Immature natural killer cell (primary cell): ENCODE results near the gene HRH3. TPM values are rescaled to one million over a fixed set of nuclear protein-coding genes. Genes with fewer than 3 reads are reported as not detected.

Experiments used
- DNase-seq, 3 donors: peaks; one replicate each; pipeline ENCODE4 v3.0.0; 2022; ENCODE audit warnings: mixed read lengths in 1 of 3
- H3K27ac Mint-ChIP-seq, 6 donors: one replicate each; pipeline ENCODE4 v1.8.0; 2020; ENCODE audit warnings: mixed read lengths in 6 of 6, mild to moderate bottlenecking in 5 of 6, inconsistent platforms in 4 of 6, moderate library complexity in 3 of 6
- H3K27me3 Mint-ChIP-seq, 3 donors: one replicate each; pipeline ENCODE4 v1.8.0; 2020 to 2021; ENCODE audit warnings: low read depth in 3 of 3, mild to moderate bottlenecking in 3 of 3, mixed read lengths in 3 of 3, moderate library complexity in 3 of 3, inconsistent platforms in 1 of 3
- H3K36me3 Mint-ChIP-seq, 3 donors: one replicate each; pipeline ENCODE4 v1.8.0; 2020; ENCODE audit warnings: mixed read lengths in 3 of 3, inconsistent platforms in 2 of 3, mild to moderate bottlenecking in 2 of 3
- H3K4me1 Mint-ChIP-seq, 2 donors: one replicate each; pipeline ENCODE4 v1.8.0; 2020; ENCODE audit warnings: inconsistent platforms in 2 of 2, mild to moderate bottlenecking in 2 of 2, mixed read lengths in 2 of 2, moderate library complexity in 1 of 2
- H3K4me3 Mint-ChIP-seq, 5 donors: one replicate each; pipeline ENCODE4 v1.8.0; 2020; ENCODE audit warnings: mild to moderate bottlenecking in 5 of 5, mixed read lengths in 5 of 5, inconsistent platforms in 3 of 5, moderate library complexity in 3 of 5
- H3K9me3 Mint-ChIP-seq, 6 donors: one replicate each; pipeline ENCODE4 v1.8.0; 2020; ENCODE audit warnings: mild to moderate bottlenecking in 6 of 6, mixed read lengths in 6 of 6, inconsistent platforms in 4 of 6, moderate library complexity in 3 of 6
- polyA plus RNA-seq, 3 donors: library from polyadenylated mRNA; unstranded; fragments of 300-500 nt; fragmentation: Illumina TruSeq; gene quantifications; one replicate each; pipeline ENCODE4 v1.2.3, GENCODE V29; 2021

HRH3 gene
- polyA plus RNA-seq, 3 donors from 2014 or later, result not detected

GRCh38 chr20:62214067-62214466, 6.0 kb downstream of the HRH3 start:
- Mint-ChIP-seq H3K27ac (no peak overlapping the region), H3K4me3 (no peak overlapping the region), H3K27me3 (peaks cover 0 to 8% (median 2%) of the 10 kb centered on the region in 3 donors), H3K36me3 (no peaks in the 10 kb centered on the region), H3K9me3 (peaks cover 0 to 1% (median 0%) of the 10 kb centered on the region in 6 donors), H3K4me1 (peaks cover 0 to 2% of the 10 kb centered on the region in 2 donors)
- no peak for DNase-seq

GRCh38 chr20:62212299-62212698, 7.8 kb downstream of the HRH3 start:
- no peak overlapping the region for H3K4me3 Mint-ChIP-seq
- H3K27ac Mint-ChIP-seq, result no peak overlapping the region
- H3K4me1 Mint-ChIP-seq, result no peaks in the 10 kb centered on the region
- H3K36me3 Mint-ChIP-seq, result no peaks in the 10 kb centered on the region
- H3K9me3 Mint-ChIP-seq, result no peaks in the 10 kb centered on the region
- no peak for DNase-seq
- H3K27me3 Mint-ChIP-seq, result peaks cover 0 to 4% (median 4%) of the 10 kb centered on the region in 3 donors

- H3K27ac Mint-ChIP-seq, result no peak overlapping the region
- H3K27me3 Mint-ChIP-seq, result peaks cover 0 to 4% (median 4%) of the 10 kb centered on the region in 3 donors
- no peak for DNase-seq
- no peak overlapping the region for H3K4me3 Mint-ChIP-seq
- no peaks in the 10 kb centered on the region for H3K9me3 Mint-ChIP-seq
- no peaks in the 10 kb centered on the region for H3K4me1 Mint-ChIP-seq
- H3K36me3 Mint-ChIP-seq, result no peaks in the 10 kb centered on the region
Observed at GRCh38 chr20:62211769-62212288, 8.2 kb downstream of the HRH3 start.

GRCh38 chr20:62211216-62211615, 8.9 kb downstream of the HRH3 start:
- H3K4me3 Mint-ChIP-seq, result no peak overlapping the region
- peaks cover 0 to 4% (median 4%) of the 10 kb centered on the region in 3 donors for H3K27me3 Mint-ChIP-seq
- no peaks in the 10 kb centered on the region for H3K4me1 Mint-ChIP-seq
- DNase-seq, result no peak
- H3K27ac Mint-ChIP-seq, result no peak overlapping the region
- no peaks in the 10 kb centered on the region for H3K36me3 Mint-ChIP-seq
- H3K9me3 Mint-ChIP-seq, result no peaks in the 10 kb centered on the region

- Mint-ChIP-seq H3K36me3 (no peaks in the 10 kb centered on the region), H3K4me1 (no peaks in the 10 kb centered on the region), H3K9me3 (no peaks in the 10 kb centered on the region), H3K4me3 (no peak overlapping the region), H3K27me3 (peaks cover 0 to 4% (median 4%) of the 10 kb centered on the region in 3 donors), H3K27ac (no peak overlapping the region)
- DNase-seq, result no peak
Observed at GRCh38 chr20:62210496-62210855, 9.6 kb downstream of the HRH3 start.

GRCh38 chr20:62209850-62210495, 10.1 kb downstream of the HRH3 start:
- no peak for DNase-seq
- no peaks in the 10 kb centered on the region for H3K9me3 Mint-ChIP-seq

GRCh38 chr20:62208795-62209755, 11.0 kb downstream of the HRH3 start:
- Mint-ChIP-seq H3K36me3 (no peaks in the 10 kb centered on the region), H3K27me3 (peaks cover 0 to 4% (median 0%) of the 10 kb centered on the region in 3 donors), H3K9me3 (no peaks in the 10 kb centered on the region), H3K4me3 (no peak overlapping the region), H3K4me1 (peaks cover 0 to 2% of the 10 kb centered on the region in 2 donors), H3K27ac (no peak overlapping the region)
- no peak for DNase-seq

More at GRCh38 chr20:62209850-62210495, 10.1 kb downstream of the HRH3 start:
- H3K4me1 Mint-ChIP-seq, result peaks cover 0 to 1% of the 10 kb centered on the region in 2 donors
- no peak overlapping the region for H3K27ac Mint-ChIP-seq
- H3K36me3 Mint-ChIP-seq, result no peaks in the 10 kb centered on the region
- H3K4me3 Mint-ChIP-seq, result no peak overlapping the region
- H3K27me3 Mint-ChIP-seq, result peaks cover 0 to 4% (median 0%) of the 10 kb centered on the region in 3 donors

GRCh38 chr20:62208061-62208794, 11.8 kb downstream of the HRH3 start:
- no peak for DNase-seq
- H3K27ac Mint-ChIP-seq, result no peak overlapping the region

GRCh38 chr20:62206388-62206775, 13.7 kb downstream of the HRH3 start:
- no peaks in the 10 kb centered on the region for H3K9me3 Mint-ChIP-seq
- H3K27me3 Mint-ChIP-seq, result peaks cover 0 to 4% (median 0%) of the 10 kb centered on the region in 3 donors
- H3K4me1 Mint-ChIP-seq, result peaks cover 0 to 3% of the 10 kb centered on the region in 2 donors
- H3K4me3 Mint-ChIP-seq, result no peak overlapping the region
- peaks cover 6% of the 10 kb centered on the region in 3 donors for H3K36me3 Mint-ChIP-seq
- H3K27ac Mint-ChIP-seq, result no peak overlapping the region
- no peak for DNase-seq

More at GRCh38 chr20:62208061-62208794, 11.8 kb downstream of the HRH3 start:
- no peak overlapping the region for H3K4me3 Mint-ChIP-seq
- H3K27me3 Mint-ChIP-seq, result peaks cover 0 to 4% (median 0%) of the 10 kb centered on the region in 3 donors
- peaks cover 0 to 3% of the 10 kb centered on the region in 2 donors for H3K4me1 Mint-ChIP-seq
- H3K9me3 Mint-ChIP-seq, result no peaks in the 10 kb centered on the region
- peaks cover 3 to 4% (median 4%) of the 10 kb centered on the region in 3 donors for H3K36me3 Mint-ChIP-seq

- DNase-seq, result no peak
- no peaks in the 10 kb centered on the region for H3K9me3 Mint-ChIP-seq
- no peak overlapping the region for H3K27ac Mint-ChIP-seq
- H3K4me1 Mint-ChIP-seq, result peaks cover 0 to 3% of the 10 kb centered on the region in 2 donors
- no peak overlapping the region for H3K4me3 Mint-ChIP-seq
- peaks cover 6% of the 10 kb centered on the region in 3 donors for H3K36me3 Mint-ChIP-seq
- peaks cover 0 to 4% (median 0%) of the 10 kb centered on the region in 3 donors for H3K27me3 Mint-ChIP-seq
Observed at GRCh38 chr20:62205618-62206387, 14.3 kb downstream of the HRH3 start.

- Mint-ChIP-seq H3K4me1 (peaks cover 0 to 3% of the 10 kb centered on the region in 2 donors), H3K27me3 (peaks cover 0 to 2% (median 0%) of the 10 kb centered on the region in 3 donors), H3K36me3 (peaks cover 10 to 22% (median 14%) of the 10 kb centered on the region in 3 donors), H3K9me3 (no peaks in the 10 kb centered on the region), H3K4me3 (no peak overlapping the region), H3K27ac (no peak overlapping the region)
- no peak for DNase-seq
Observed at GRCh38 chr20:62203378-62204030, 16.6 kb downstream of the HRH3 start.

GRCh38 chr20:62202676-62203377, 17.3 kb downstream of the HRH3 start:
- Mint-ChIP-seq H3K27me3 (peaks cover 0 to 2% (median 0%) of the 10 kb centered on the region in 3 donors), H3K36me3 (peaks cover 10 to 22% (median 14%) of the 10 kb centered on the region in 3 donors), H3K27ac (no peak overlapping the region), H3K4me1 (peaks cover 0 to 3% of the 10 kb centered on the region in 2 donors), H3K9me3 (no peaks in the 10 kb centered on the region), H3K4me3 (no peak overlapping the region)
- no peak for DNase-seq
